HepG2 (cell line): ENCODE data around the gene MRFAP1L1. TPM values are rescaled to one million over a fixed set of nuclear protein-coding genes. Genes with fewer than 3 reads are reported as not detected.

Experiments used
- ARNT ChIP-seq: fragments of 450-650 bp; IDR thresholded peaks from 2 replicates; pipeline ENCODE4 v1.6.1; 2017
- ATF3 ChIP-seq: sonication (generic); formaldehyde crosslinking; IDR thresholded peaks from 2 replicates; pipeline ENCODE4 v1.4.0; 2020; ENCODE audit warnings: missing genetic modification reagents
- HDAC6 ChIP-seq: fragments of 200-600 bp; sonication (generic); IDR thresholded peaks from 2 replicates; pipeline ENCODE4 v1.7.0; 2017; ENCODE audit warnings: mild to moderate bottlenecking, antibody characterized with exemption, low read length, low read depth
- HMGXB4 ChIP-seq, 2 experiments: sonication (generic) in 1 of 2; formaldehyde crosslinking in 1 of 2; IDR thresholded peaks; 2 replicates each; pipeline versions ENCODE4 v1.4.0 to v1.6.1; 2018 to 2020; ENCODE audit warnings: missing genetic modification reagents in 2 of 2, borderline replicate concordance in 1 of 2, low read depth in 1 of 2, mild to moderate bottlenecking in 1 of 2, missing biosample characterization in 1 of 2
- KDM3A ChIP-seq: IDR thresholded peaks from 2 replicates; pipeline ENCODE4 v1.6.1; 2018; ENCODE audit warnings: low read depth, missing compliant biosample characterization
- MATR3 ChIP-seq: sonication (generic); formaldehyde crosslinking; IDR thresholded peaks from 2 replicates; pipeline ENCODE4 v1.4.0; 2020; ENCODE audit warnings: missing genetic modification reagents
- NFIB ChIP-seq: sonication (generic); formaldehyde crosslinking; IDR thresholded peaks from 2 replicates; pipeline ENCODE4 v1.9.0; 2021; ENCODE audit warnings: missing genetic modification reagents, mild to moderate bottlenecking, borderline replicate concordance
- NKX3-1 ChIP-seq: sonication (generic); formaldehyde crosslinking; IDR thresholded peaks from 2 replicates; pipeline ENCODE4 v1.5.0; 2020; ENCODE audit warnings: missing genetic modification reagents
- NONO ChIP-seq, 2 experiments: fragments of 450-650 bp in 1 of 2; sonication (generic) in 1 of 2; formaldehyde crosslinking in 1 of 2; IDR thresholded peaks in 1 of 2; conservative IDR thresholded peaks in 1 of 2; 2 replicates each; pipeline versions ENCODE4 v1.6.1 to v1.8.0; 2017 to 2022; ENCODE audit warnings: mild to moderate bottlenecking in 1 of 2, missing genetic modification reagents in 1 of 2, moderate library complexity in 1 of 2
- PHF8 ChIP-seq: sonication (generic); formaldehyde crosslinking; IDR thresholded peaks from 2 replicates; pipeline ENCODE4 v1.5.0; 2020; ENCODE audit warnings: missing genetic modification reagents
- REST ChIP-seq, 2 experiments: IDR thresholded peaks; 2 replicates each; pipeline ENCODE4 v1.6.1; 2011 to 2012; ENCODE audit warnings: low read length in 2 of 2, borderline replicate concordance in 1 of 2, low read depth in 1 of 2, mild to moderate bottlenecking in 1 of 2, moderate library complexity in 1 of 2
- SATB2 ChIP-seq: sonication (generic); formaldehyde crosslinking; IDR thresholded peaks from 2 replicates; pipeline ENCODE4 v1.5.0; 2020; ENCODE audit warnings: missing genetic modification reagents
- SMYD3 ChIP-seq: sonication (generic); formaldehyde crosslinking; IDR thresholded peaks from 2 replicates; pipeline ENCODE4 v1.8.1; 2023; ENCODE audit warnings: mild to moderate bottlenecking, missing genetic modification reagents
- SNAI1 ChIP-seq: sonication (generic); formaldehyde crosslinking; IDR thresholded peaks from 2 replicates; pipeline ENCODE4 v1.5.0; 2020; ENCODE audit warnings: mild to moderate bottlenecking, missing genetic modification reagents, borderline replicate concordance
- TCF7L2 ChIP-seq: IDR thresholded peaks from 2 replicates; pipeline ENCODE4 v1.6.1; 2011; ENCODE audit warnings: mild to moderate bottlenecking, low read depth, low read length, moderate library complexity
- TGIF2 ChIP-seq: IDR thresholded peaks from 2 replicates; pipeline ENCODE4 v1.6.1; 2016; ENCODE audit warnings: control low read depth, missing compliant biosample characterization
- TSC22D2 ChIP-seq: sonication (generic); formaldehyde crosslinking; IDR thresholded peaks from 2 replicates; pipeline ENCODE4 v1.5.1; 2020; ENCODE audit warnings: missing genetic modification reagents, mild to moderate bottlenecking, borderline replicate concordance
- WIZ ChIP-seq: sonication (generic); formaldehyde crosslinking; IDR thresholded peaks from 2 replicates; pipeline ENCODE4 v1.5.1; 2020; ENCODE audit warnings: mild to moderate bottlenecking, missing genetic modification reagents
- ZFP1 ChIP-seq: IDR thresholded peaks from 2 replicates; pipeline ENCODE4 v1.6.1; 2016
- ZNF101 ChIP-seq: sonication (generic); formaldehyde crosslinking; IDR thresholded peaks from 2 replicates; pipeline ENCODE4 v1.4.0; 2020; ENCODE audit warnings: mild to moderate bottlenecking, low read depth, missing genetic modification reagents, borderline replicate concordance
- ZNF124 ChIP-seq: sonication (generic); formaldehyde crosslinking; IDR thresholded peaks from 2 replicates; pipeline ENCODE4 v1.4.0; 2020; ENCODE audit warnings: missing genetic modification reagents
- ZNF24 ChIP-seq: fragments of 450-650 bp; IDR thresholded peaks from 2 replicates; pipeline ENCODE4 v1.6.1; 2017; ENCODE audit warnings: antibody characterized with exemption, mild to moderate bottlenecking
- ZNF562 ChIP-seq: sonication (generic); formaldehyde crosslinking; IDR thresholded peaks from 2 replicates; pipeline ENCODE4 v1.8.0; 2022; ENCODE audit warnings: missing genetic modification reagents, borderline replicate concordance
- ZNF577 ChIP-seq: sonication (generic); formaldehyde crosslinking; IDR thresholded peaks from 2 replicates; pipeline ENCODE4 v1.4.0; 2020; ENCODE audit warnings: mild to moderate bottlenecking, low read depth, missing genetic modification reagents, borderline replicate concordance
- ZNF75D ChIP-seq: sonication (generic); formaldehyde crosslinking; IDR thresholded peaks from 2 replicates; pipeline ENCODE4 v1.8.1; 2023; ENCODE audit warnings: missing genetic modification reagents, mild to moderate bottlenecking, borderline replicate concordance
- polyA plus RNA-seq, 8 experiments: library from polyadenylated mRNA; depleted of rRNA in 3 of 8; stranded (reverse) in 7 of 8; unstranded in 1 of 8; fragments of >200 nt; fragmentation: Illumina TruSeq in 4 of 8; extraction: Trizol in 4 of 8; gene quantifications; 2 replicates each; pipeline versions ENCODE4 v1.2.1 to v1.2.3, GENCODE V29; 2011 to 2016; ENCODE audit warnings: low read depth in 4 of 8, missing spikeins in 1 of 8, mixed read lengths in 1 of 8; ENCODE audit not compliant: insufficient read depth in 1 of 8
- total RNA-seq, 5 experiments: library from RNA; depleted of rRNA; stranded (reverse); fragments of >200 nt; fragmentation: Illumina TruSeq; extraction: Trizol; gene quantifications; 2 replicates each; pipeline ENCODE4 v1.2.3, GENCODE V29; 2016; ENCODE audit warnings: low read depth in 1 of 5

MRFAP1L1 gene
- total and polyA plus RNA-seq, 2 of the 13 experiments (the other 11 are each of a cell fraction or from before 2014, with no cell fraction given) = 44.8 to 76.6 TPM

GRCh38 chr4:6674500-6675149 lies 35.0 kb downstream of the MRFAP1L1 start (continued):
- TF ChIP-seq TGIF2 (CRISPR knock-in tag) (0 out of 2 replicates have a peak, but pooled peaks have one; percentile 36), MATR3 (CRISPR knock-in tag) (no peak), SATB2 (CRISPR knock-in tag) (no peak), NKX3-1 (CRISPR knock-in tag) (peak; percentile 28; the same call in 1 of the 2 replicates), WIZ (CRISPR knock-in tag) (no peak), ZNF101 (no peak), HDAC6 (no peak), KDM3A (no peak), TCF7L2 (no peak), ZNF24 (no peak), PHF8 (no peak), ATF3 (CRISPR knock-in tag) (no peak), SNAI1 (CRISPR knock-in tag) (no peak), HMGXB4 (CRISPR knock-in tag; IDR thresholded peaks at IDR 0.05; ENCODE audit: borderline replicate concordance in 1 of 2, low read depth in 1 of 2) (peak in 1 of 2 experiments; percentile 76; a peak in 3 of 4 replicates), REST (IDR thresholded peaks at IDR 0.05; ENCODE audit: borderline replicate concordance in 1 of 2, low read depth in 1 of 2, low read length in 2 of 2) (no peak), NONO (IDR thresholded peaks at IDR 0.05) (no peak), NONO (CRISPR knock-in tag; conservative IDR thresholded peaks at IDR 0.05) (no peak), ZNF577 (no peak), NFIB (no peak), SMYD3 (CRISPR knock-in tag) (no peak), ZNF124 (CRISPR knock-in tag) (no peak), TSC22D2 (CRISPR knock-in tag) (no peak), ZFP1 (CRISPR knock-in tag) (no peak), ZNF562 (CRISPR knock-in tag) (no peak), ZNF75D (CRISPR knock-in tag) (no peak), ARNT (no peak)
